ENCODE results near the gene YLPM1.

YLPM1 gene

DNA sequence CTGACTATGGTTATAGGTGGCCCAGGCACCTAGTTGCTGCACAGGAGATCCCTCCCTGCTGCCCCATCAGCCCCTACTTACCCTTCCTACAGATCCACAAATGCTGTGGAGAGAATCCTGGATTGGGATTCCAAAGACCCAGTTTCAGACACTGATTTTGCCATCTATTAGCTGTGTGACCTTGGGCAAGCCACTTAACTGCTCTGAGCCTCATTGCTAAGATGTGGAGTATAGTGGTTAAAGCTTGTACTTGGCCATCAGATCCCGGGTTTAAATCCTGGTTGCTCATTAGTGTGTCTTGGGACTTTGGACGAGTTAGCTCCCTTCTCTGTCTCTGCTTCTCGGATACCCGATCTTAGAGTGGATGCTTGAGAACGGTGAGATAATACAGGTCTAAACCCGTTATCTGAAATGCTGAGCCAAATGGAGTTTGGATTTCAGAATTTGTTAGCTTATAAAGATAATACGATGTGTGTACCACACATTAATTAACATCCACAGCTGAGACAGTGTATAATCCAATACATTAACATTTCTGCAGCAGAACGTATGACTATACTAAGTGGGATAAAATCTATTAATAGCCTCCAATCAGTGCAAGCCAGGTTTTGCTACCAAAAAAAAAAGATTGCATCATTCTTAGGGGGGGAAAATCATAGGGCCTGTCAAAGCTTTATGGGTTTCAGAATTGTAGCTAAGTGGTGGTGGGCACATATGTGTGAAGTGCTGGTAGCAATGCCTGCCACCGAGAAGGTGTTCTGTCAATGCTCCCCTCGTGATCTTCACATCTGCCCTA, 96.8 kb downstream of the YLPM1 start:
- CTCF ChIA-PET = interaction anchor here (0.7 to 6.0 kb wide), 13 partner anchors 11 to 244 kb away, joined by 3 to 61 read pairs (median 9); partner anchors contain the start of genes DLST, PROX2 and RPS6KL1
- DNase-seq (ENCODE audit: extremely low spot score) = no peak
- POLR2A ChIA-PET = interaction anchor here (5.6 kb wide), 1 partner anchor 22 kb away, joined by 35 read pairs; the partner anchor contains the start of gene DLST
- TF ChIP-seq CTBP1 (IDR thresholded peaks at IDR 0.05; ENCODE audit: borderline replicate concordance) = no peak
- no peak for TF ChIP-seq FOXM1 (IDR thresholded peaks at IDR 0.05; ENCODE audit: borderline replicate concordance)

- CTCF ChIA-PET = interaction anchor here (0.6 to 6.0 kb wide), 32 partner anchors 9 to 918 kb away, joined by 3 to 61 read pairs (median 4); partner anchors contain the start of genes DLST, PGF, PROX2 and RPS6KL1
- POLR2A ChIA-PET = interaction anchor here (0.6 to 5.6 kb wide), 4 partner anchors 17 to 44 kb away, joined by 3 to 35 read pairs (median 5); partner anchors contain the start of gene DLST
- TF ChIP-seq TARDBP (IDR thresholded peaks at IDR 0.05) (no peak), FOXA1 (IDR thresholded peaks at IDR 0.05) (no peak), SUZ12 (IDR thresholded peaks at IDR 0.05) (no peak), SP1 (IDR thresholded peaks at IDR 0.05) (no peak), ZNF384 (IDR thresholded peaks at IDR 0.05) (no peak), NFRKB (IDR thresholded peaks at IDR 0.05) (no peak), L3MBTL2 (conservative IDR thresholded peaks at IDR 0.05) (no peak), CTBP1 (IDR thresholded peaks at IDR 0.05; ENCODE audit: borderline replicate concordance) (no peak), HDGF (IDR thresholded peaks at IDR 0.05; ENCODE audit: borderline replicate concordance) (no peak), BHLHE40 (IDR thresholded peaks at IDR 0.05; ENCODE audit: borderline replicate concordance) (no peak), PKNOX1 (IDR thresholded peaks at IDR 0.05) (no peak), FOXM1 (IDR thresholded peaks at IDR 0.05; ENCODE audit: borderline replicate concordance) (no peak), LEF1 (IDR thresholded peaks at IDR 0.05; ENCODE audit: borderline replicate concordance) (no peak), ELF4 (IDR thresholded peaks at IDR 0.05) (no peak), FOXK2 (IDR thresholded peaks at IDR 0.05) (no peak), ARNT (IDR thresholded peaks at IDR 0.05) (no peak)
- DNase-seq (ENCODE audit: extremely low spot score) = peak; percentile 87
These were observed 98.0 kb downstream of the YLPM1 start for GRCh38 chr14:74860899-74861733.

GRCh38 chr14:74861734-74862090, 98.6 kb downstream of the YLPM1 start:
- no peak for TF ChIP-seq FOXA1 (IDR thresholded peaks at IDR 0.05)
- no peak for TF ChIP-seq ELF4 (IDR thresholded peaks at IDR 0.05)
- TF ChIP-seq ARNT (IDR thresholded peaks at IDR 0.05) = no peak
- no peak for TF ChIP-seq TARDBP (IDR thresholded peaks at IDR 0.05)
- TF ChIP-seq HDGF (IDR thresholded peaks at IDR 0.05; ENCODE audit: borderline replicate concordance) = no peak
- no peak for TF ChIP-seq BHLHE40 (IDR thresholded peaks at IDR 0.05; ENCODE audit: borderline replicate concordance)
- TF ChIP-seq SP1 (IDR thresholded peaks at IDR 0.05) = no peak
- no peak for TF ChIP-seq FOXM1 (IDR thresholded peaks at IDR 0.05; ENCODE audit: borderline replicate concordance)
- no peak for TF ChIP-seq L3MBTL2 (conservative IDR thresholded peaks at IDR 0.05)
- DNase-seq (ENCODE audit: extremely low spot score) = no peak
- POLR2A ChIA-PET = interaction anchor here (1.0 to 5.6 kb wide), 3 partner anchors 20 to 44 kb away, joined by 3 to 35 read pairs (median 5); partner anchors contain the start of gene DLST
- CTCF ChIA-PET = interaction anchor here (0.7 to 6.0 kb wide), 17 partner anchors 10 to 394 kb away, joined by 3 to 61 read pairs (median 5); partner anchors contain the start of genes DLST, PGF, PROX2 and RPS6KL1

DNA sequence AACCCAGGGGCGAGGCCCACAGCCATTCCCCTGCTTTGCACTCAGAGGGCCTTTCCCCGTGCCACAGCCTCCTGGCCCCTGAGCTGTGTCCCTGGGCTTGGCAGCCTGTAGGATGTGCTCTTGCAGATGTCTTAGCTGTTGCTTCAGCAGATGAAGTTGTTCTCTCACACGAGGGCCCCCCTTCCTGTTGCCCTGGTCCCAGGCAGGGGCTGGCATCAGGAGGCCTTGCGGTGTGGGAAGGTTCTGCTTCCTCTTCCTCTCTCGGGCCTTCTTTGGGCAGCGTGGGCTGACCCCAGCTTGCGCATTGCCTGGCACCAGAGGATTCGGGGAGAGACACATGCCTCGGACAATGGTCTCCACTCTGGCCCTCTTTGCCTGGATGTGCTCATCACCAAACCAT, 100.2 kb downstream of the YLPM1 start:
- TF ChIP-seq SUZ12 (IDR thresholded peaks at IDR 0.05) (no peak), PKNOX1 (IDR thresholded peaks at IDR 0.05) (no peak)
- no peak for DNase-seq (ENCODE audit: extremely low spot score)
- POLR2A ChIA-PET = interaction anchor here (1.0 to 5.6 kb wide), 2 partner anchors 19 to 44 kb away, joined by 3 to 35 read pairs; partner anchors contain the start of gene DLST
- CTCF ChIA-PET = interaction anchor here (0.6 to 6.0 kb wide), 2 partner anchors 42 to 381 kb away, joined by 3 to 61 read pairs; no protein-coding TSS in a partner anchor

DNA sequence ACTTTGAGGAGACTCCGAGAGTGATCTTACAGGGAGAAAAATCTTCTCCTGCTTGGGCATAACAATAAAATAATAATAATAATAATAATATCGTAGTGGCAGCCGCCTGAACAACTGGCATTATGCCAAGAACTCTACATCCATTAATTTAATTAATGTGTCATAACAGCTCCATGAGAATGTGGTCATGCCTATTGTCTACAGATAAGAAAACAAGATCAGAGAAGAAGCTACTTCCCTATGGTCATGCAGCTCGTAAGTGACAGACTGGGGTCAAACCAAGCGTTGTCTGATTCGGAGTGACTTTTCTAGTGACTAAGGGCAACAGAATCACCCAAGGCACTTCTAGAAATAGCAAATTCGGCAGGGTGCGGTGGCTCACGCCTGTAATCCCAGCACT, 101.1 kb downstream of the YLPM1 start:
- ChIA-PET CTCF (interaction anchor here (6.0 kb wide), 1 partner anchor 41 kb away, joined by 61 read pairs; no protein-coding TSS in a partner anchor), POLR2A (interaction anchor here (5.6 kb wide), 1 partner anchor 18 kb away, joined by 35 read pairs; the partner anchor contains the start of gene DLST)
- TF ChIP-seq CTBP1 (IDR thresholded peaks at IDR 0.05; ENCODE audit: borderline replicate concordance) = no peak
- no peak for TF ChIP-seq BHLHE40 (IDR thresholded peaks at IDR 0.05; ENCODE audit: borderline replicate concordance)
- no peak for TF ChIP-seq SP1 (IDR thresholded peaks at IDR 0.05)
- no peak for TF ChIP-seq SUZ12 (IDR thresholded peaks at IDR 0.05)
- no peak for TF ChIP-seq LEF1 (IDR thresholded peaks at IDR 0.05; ENCODE audit: borderline replicate concordance)
- no peak for TF ChIP-seq NFRKB (IDR thresholded peaks at IDR 0.05)
- no peak for TF ChIP-seq PKNOX1 (IDR thresholded peaks at IDR 0.05)
- no peak for TF ChIP-seq FOXK2 (IDR thresholded peaks at IDR 0.05)
- TF ChIP-seq FOXA1 (IDR thresholded peaks at IDR 0.05) = no peak
- TF ChIP-seq ELF4 (IDR thresholded peaks at IDR 0.05) = no peak
- no peak for TF ChIP-seq ARNT (IDR thresholded peaks at IDR 0.05)
- TF ChIP-seq TARDBP (IDR thresholded peaks at IDR 0.05) = no peak
- TF ChIP-seq FOXM1 (IDR thresholded peaks at IDR 0.05; ENCODE audit: borderline replicate concordance) = no peak
- no peak for TF ChIP-seq ZNF384 (IDR thresholded peaks at IDR 0.05)
- no peak for TF ChIP-seq HDGF (IDR thresholded peaks at IDR 0.05; ENCODE audit: borderline replicate concordance)
- no peak for TF ChIP-seq L3MBTL2 (conservative IDR thresholded peaks at IDR 0.05)
- no peak for DNase-seq (ENCODE audit: extremely low spot score)

Measured in HEK293T (cell line).